Activated T-helper 9 cell treated with anti-CD3 and anti-CD28 coated beads, Interleukin-2, amount 50 U/mL, for 16 hours (primary cell): ENCODE data around the gene CDKAL1.

Experiments used
- DNase-seq: peaks from one replicate; pipeline ENCODE4 v3.0.0-alpha.2; 2020; ENCODE audit warnings: low read depth

CDKAL1 gene

DNA sequence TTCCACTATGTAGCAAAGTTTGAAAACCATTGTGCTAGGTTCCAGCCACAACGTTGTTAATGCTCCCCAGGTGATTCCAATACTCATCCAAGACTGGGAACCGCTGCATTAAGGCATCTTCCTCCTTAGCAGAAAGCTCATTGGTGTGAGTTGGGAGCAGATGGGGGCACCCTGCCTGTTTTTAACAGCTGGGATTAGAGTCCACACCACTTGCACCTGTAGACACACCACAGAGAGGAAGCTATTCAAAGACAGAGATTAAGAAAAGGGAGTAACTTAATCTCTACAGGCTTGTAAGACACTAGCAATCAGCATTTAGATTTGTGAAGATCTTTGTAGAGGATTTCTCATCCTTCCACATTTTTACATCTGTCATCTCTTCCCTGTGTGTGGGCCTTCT is 725.4 kb downstream of the CDKAL1 start:
- no peak for DNase-seq

DNA sequence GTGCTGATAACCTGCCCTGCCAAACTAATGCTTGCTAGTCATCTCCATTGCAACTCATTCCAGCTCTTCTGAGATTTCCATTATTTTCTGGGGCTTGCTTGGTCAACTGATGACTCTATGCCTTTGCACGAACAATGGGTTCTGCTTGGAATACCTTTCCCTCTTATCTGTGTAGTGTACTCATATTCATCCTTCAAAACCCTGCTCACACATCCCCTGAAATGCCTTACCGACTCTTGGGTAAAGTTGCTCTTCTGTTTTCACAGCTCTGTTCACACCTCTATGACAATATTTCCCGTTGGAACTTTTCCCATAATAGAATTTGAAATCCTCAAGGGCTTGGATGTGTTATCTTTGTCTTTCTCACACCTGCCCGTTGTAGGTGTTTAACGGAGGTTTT is 728.2 kb downstream of the CDKAL1 start:
- no peak for DNase-seq

DNA sequence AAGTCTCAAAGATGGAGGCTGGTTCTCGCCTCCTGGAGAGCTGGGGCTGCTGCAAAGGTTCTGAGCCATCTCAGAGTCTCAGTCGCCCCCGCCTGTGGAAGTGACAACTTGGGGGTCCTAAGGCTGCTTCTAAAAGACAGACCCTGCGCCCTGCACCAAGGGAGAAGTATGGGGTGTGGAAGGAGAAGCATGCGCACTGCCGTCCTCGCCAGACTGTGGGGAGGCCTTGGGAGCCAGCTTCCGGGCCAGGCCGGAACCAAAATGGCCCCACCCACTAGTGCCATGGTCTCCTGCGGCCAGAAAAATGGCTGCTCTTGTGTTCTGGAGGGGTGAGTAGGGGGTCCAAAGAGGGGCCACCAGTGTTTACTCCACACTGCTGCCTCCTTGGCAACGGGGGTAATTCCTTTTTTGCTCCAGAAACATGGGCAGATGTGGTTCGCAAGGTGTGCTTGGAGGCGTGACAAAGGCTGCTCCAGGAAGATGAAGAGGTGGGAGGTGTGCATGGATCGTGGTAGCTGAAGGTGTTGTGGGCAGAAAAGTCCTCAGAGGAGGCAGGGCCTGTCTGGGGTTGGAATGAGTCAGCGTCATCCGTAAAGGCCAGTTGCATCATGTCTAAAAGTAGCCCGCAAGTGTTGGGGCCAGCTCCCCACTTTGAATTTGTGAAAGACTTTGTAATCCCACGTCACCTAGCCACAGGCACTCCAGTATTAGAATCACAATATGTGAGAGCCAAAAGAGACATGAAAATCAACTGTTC is 729.5 kb downstream of the CDKAL1 start:
- no peak for DNase-seq

GRCh38 chr6:21264288-21265033 is 730.2 kb downstream of the CDKAL1 start:
- DNase-seq = no peak

DNA sequence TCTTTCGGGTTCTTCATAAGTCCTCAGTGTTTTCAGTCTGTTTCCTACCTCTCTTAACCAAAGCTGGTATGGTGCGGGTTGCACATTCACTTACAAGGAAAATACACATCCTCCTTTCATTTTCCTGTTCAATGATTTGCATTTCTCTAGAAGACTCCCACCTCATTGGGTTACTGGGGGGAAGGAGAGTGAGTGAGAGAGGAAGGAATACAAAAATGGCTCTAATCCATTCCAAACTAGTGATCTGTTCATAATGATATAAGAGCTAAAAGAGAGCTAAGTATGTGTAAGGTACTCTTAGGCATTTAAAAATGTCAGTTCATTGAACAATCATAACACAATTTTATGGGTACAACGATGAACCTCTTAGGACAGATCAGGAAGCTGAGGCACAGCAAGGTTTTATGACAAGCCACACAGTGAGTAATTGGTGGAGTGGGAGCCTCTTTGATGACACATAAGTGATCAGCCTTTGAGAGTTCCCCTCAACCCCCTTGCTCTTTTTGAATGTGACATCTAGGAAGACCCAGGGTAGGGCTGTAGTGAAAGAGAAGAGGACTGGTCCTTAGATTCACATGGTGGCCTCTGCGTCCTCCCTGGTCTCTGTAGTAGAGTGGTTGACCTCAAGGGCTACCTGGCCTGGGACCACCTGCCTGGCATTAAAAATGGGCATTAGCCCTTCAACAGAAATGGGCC is 730.9 kb downstream of the CDKAL1 start:
- DNase-seq = no peak

GRCh38 chr6:21265730-21266044 is 731.4 kb downstream of the CDKAL1 start:
- no peak for DNase-seq

DNA sequence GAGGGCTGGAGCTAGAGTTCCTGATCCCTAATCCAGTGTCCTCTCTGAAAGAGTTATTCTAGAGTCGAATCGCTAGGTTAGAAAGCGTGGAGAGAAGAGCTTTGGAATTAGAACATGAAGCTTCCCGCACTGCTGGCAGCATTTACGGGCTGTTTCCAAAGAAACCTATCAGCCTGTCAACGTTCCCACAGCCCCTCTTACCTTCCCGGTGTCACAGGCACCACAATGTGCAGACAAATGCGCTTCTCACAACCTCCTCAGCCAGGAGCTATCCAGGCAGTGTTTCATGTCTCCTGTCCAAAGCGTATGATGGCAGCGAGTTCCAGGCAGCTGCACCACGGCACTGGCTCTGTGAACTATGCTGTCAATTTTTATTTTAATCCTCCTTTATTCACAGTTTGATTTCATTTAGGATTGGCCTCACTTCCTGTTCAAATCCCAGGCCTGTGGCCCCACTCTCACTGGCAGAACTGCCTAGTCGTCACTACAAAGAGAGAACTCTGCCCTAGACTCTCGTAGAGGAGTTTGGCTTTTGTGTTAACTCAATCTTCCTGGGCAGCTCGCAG is 736.5 kb downstream of the CDKAL1 start:
- no peak for DNase-seq

GRCh38 chr6:21271428-21272155 is 737.3 kb downstream of the CDKAL1 start:
- DNase-seq = no peak

- no peak for DNase-seq
These were observed 739.2 kb downstream of the CDKAL1 start for GRCh38 chr6:21273451-21273850.

DNA sequence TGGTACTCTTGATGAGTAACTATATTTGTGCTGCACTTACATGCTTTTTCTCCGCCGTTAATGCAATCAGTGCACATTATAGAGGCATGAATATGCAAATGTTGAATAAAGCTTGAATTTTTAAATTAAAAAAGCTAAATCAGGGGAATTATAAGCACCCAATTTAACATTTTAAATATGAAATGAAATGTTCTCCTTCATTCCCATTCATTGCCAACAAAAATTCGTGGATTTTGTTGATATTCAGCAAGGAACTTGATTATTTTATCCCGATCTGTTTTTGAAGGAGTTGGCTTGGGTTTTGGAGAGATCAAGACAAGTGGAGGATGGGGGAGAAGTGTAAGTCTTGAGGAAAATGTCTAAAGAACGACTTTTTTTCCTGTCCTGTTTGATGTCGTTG is 740.6 kb downstream of the CDKAL1 start:
- no peak for DNase-seq

DNA sequence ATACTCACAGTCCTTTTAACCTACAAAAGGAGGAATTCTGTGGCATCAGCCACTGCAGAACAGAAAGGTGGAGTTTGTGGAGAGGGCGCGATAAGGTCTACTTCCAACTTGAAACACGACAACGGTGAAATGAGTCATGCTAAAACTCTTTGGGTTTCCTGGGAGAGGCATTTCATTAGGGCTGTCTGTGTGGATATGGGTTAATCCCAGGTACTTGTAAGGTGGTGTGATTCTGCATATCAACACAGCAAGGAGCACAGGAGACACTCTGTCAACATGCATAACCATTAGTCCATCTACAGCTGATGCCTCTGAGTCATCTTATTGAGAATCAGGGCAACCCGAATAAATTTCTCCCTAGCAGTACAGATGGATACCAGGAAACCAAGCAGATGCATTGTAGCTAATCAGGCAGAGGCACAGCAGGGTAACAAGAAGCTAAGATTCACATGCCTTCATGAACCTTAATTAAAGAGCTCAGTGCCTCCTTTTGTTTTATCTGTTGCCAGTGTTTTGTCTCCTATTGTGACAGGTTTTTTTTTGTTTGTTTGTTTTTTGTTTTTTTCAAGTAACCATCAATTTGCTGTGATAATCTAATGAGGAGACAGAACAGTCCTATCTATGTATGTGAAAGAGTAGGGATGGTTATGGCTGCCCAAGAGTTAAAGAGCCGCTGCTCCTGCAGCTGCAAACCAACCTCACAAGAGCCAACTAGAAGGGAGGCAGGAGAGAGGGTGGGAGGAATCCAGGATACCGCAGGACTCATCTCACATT is 743.5 kb downstream of the CDKAL1 start:
- no peak for DNase-seq

DNA sequence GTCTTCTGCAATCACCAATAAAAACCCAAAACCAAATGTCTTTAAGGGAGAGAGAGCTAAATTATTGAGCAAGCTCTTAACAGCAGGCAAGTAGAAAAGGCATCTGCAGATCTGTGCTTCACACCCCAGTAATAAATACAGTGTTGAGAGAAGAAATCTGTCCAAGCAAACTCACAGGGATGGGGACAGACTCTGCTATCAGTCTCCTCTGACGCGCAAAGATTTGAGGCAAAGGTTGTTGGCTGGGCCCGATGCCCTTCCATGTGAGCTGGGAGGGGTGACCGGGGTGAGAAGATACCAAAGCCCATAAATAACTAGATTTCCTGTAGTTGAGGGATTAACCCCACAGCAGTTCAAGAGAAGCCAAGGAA is 744.1 kb downstream of the CDKAL1 start:
- DNase-seq = no peak

- DNase-seq = no peak
These were observed 745.4 kb downstream of the CDKAL1 start for GRCh38 chr6:21279619-21280018.

DNA sequence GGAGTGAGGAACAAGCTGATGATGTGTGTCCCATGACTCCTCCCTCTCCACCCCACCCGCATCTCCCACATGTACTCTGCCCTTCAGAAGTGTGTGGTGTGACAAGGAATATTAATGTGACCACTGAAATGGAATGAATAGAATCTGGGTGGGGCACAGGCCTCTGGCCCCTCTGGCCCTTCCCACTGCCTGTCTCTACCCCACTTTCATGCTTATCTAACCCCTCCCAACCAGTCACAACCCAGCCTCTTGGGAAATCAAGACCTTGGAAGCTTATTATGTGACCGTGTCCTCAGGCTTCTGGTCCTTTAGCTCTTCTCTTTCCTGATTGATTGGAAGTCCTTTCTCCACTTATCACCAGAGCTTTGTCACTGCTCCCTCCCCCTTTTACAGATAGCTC is 747.1 kb downstream of the CDKAL1 start:
- DNase-seq = no peak
